Stimulated activated CD8-positive, alpha-beta memory T cell treated with anti-CD3 and anti-CD28 coated beads, Interleukin-7, amount 100 ng/mL, for 1 hour (primary cell): ENCODE data around the gene RAET1E.
"Not testable (repeated sequence)": the region's sequence is repeated elsewhere in the genome, so short reads cannot be mapped to it uniquely, and the experiment has no call there.

Experiments used
- DNase-seq, 2 donors: peaks; one replicate each; pipeline ENCODE4 v3.0.0-alpha.2; 2020; ENCODE audit warnings: low read depth in 2 of 2

The RAET1E gene

DNA sequence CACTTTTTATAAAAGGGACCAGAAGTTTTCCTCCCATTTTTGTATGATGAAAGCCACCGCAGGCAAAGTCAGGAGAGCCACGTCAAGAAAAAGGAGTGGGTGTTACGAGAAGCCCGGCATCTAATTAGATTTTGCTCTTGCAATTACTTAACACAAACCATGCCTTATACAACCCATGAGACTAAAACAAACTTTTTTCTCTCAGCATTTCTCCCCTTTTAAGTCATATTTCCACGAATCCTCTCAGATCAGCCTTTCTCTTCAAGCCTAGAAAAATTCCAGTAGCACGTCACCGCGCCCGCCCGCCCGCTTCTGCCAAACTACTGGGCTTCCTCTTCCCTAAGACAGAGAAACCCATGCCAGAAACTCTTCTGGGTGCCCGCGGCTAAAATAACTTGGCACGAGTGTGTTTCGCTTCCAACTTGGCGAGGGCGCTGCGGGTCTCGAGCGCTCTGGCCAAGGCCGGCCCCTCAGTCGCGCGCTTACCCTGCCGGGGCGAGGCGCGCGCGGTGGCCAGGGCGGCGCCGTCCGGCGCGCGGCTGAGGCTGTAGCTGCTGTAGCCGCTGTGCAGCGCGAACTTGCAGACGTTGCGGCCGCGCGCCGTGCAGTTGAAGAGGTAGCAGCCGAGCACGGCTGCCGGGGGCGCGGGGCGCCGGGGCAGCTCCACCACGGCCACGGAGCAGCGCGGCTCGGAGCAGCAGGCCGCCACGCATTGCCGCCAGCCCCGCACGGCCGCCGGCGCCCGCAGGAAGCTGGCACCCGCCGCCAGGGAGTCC lies 34.8 kb downstream of the RAET1E start:
- DNase-seq: no peak

DNA sequence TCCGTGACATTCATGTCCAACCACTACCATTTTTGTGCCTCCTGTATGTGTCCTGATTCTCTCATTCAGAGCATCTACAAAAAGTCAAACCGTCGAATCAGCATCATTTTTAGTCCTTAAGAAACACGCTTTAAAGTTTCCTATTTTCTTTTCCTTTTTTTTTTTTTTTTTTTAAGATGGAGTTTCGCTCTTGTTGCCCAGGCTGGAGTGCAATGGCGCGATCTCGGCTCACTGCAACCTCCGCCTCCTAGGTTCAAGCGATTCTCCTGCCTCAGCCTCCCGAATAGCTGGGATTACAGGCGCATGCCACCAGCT lies 35.5 kb downstream of the RAET1E start:
- not testable (repeated sequence) for DNase-seq

DNA sequence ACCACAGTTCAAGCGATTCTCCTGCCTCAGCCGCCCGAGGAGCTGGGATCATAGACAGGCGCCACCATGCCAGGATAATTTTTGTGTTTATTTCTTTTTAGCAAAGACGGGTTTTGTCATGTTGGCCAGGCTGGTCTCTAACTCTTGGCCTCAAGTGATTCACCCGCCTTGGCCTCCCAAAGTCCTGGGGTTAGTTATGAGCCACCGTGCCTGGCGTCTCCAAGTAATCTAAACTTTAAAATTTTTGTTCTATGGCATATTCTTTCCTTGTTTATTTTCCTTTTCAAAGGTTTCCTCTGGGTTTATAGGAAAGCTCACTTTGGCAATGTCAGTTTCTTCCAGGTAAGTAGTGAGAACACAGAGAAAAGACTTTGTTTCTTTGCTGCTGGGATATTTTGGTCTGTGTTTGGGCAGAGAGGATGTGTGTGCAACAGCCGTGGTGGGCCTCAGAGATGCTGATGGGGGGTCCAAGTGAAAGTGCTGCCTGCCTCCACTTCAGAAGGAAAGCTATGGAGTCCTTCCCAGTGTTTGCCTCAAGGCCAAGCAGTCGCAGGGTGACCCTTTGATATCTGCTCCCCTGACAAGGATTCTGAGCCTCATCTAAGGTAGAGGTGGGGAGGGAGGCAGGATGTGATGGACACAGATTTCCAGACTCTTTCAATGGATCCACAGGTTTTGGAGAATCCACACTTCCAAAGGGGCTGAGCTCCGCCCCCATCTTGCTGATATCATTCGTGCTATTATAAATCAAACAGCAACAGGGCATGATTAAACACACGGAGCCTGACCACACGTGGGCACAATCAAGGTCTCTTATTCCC lies 36.1 kb downstream of the RAET1E start:
- no peak for DNase-seq

DNA sequence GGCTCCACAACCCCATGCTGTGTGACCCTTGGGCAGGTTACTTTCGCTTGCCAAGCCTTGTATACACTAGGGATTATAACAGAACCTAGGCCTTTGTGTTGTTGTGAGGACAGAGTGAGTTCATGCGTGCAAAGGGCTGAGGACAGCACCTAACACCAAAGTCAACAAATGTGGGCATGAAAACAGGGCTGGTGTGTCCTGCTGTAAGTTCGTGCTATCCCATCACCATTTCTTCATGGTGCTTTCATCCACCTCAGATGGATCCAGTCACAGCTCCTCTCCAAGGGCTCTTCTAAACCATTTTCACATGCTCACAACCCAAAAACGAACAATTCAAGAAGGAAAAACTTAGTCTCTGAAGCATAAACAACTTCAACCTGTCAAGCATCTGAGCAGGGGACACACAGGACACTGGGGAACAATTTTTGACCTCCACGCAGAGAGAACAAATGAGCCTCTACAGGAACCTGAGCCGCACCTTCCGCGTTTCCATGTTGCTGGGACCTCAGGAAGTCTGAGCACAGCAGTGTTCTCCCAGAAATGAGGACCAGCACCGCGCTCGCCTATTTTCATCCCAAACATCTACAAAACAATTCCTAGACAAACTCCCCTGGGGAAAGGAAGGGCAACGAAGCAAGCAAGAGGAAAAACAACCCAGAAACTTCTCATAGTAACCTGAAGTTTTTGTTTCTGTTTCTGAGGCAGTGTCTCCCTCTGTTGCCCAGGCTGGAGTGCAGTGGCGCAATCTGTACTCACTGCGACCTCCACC lies 36.9 kb downstream of the RAET1E start:
- no peak for DNase-seq

DNA sequence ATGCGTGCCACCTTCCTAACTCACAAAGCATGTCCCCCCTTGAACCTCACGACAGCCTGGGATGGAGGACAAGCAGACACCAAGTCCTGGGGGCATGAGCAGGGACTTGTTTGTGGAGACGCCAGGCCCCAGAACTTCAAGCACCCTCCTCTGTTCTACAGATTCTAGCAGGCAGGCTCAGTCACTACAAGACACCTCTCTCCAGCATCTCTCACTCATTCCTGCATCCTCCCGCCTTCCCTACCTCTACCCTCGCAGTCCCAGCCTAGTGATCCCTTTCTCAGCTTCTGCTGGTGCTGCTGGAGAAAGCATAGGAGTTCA lies 37.4 kb downstream of the RAET1E start:
- DNase-seq: no peak

DNA sequence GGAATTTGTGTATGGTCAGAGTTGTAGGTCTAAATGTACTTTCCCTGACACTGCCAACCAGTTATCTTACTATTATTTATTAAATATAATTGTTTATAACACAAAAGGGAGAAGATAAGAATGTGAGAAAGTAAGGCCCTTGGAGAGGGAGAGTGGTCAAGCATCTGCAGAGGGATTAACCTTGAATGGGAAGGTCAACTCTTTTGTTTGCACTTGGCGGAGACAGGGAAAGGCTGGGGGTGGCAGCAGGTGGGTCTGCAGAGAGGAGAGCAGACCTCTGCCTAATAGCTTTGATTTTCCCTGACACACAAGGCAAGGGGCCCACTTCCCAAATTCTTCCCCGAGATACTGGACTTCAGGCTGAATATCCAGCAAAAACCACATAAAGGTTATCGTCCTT lies 38.0 kb downstream of the RAET1E start:
- no peak for DNase-seq

DNA sequence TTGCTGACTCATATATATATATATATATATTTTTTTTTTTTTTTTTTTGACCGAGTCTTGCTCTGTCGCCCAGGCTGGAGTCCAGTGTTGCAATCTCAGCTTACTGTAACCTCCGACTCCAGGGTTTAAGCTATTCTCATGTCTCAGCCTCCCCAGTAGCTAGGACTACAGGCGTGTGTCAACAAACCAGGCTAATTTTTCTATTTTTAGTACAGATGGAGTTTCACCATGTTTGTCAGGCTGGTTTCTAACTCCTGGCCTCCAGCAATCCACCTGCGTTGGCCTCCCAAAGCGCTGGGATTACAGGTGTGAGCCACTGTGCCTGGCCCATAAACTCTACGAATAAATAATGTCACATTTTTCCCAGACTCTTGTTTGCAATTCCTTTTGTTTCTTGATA lies 38.5 kb downstream of the RAET1E start:
- no peak for DNase-seq

DNA sequence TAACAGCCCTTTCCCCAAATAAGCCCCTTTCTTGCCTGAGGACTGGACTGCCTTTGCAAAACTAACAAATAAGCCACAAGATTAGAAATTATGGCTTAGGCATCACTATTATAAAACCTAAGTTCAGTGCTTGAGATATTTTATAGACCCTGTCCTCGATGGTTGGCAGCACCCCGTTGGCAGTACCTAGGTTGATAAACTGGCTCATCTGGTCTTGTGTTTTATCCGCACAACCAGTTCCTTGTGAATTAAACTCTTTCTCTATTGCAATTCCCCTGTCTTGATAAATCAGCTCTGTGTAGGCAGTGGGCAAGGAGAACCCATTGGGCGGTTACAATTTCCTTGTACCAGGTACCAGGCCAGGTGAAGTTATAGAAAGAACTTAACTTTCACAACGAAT lies 40.4 kb downstream of the RAET1E start:
- DNase-seq: no peak

DNA sequence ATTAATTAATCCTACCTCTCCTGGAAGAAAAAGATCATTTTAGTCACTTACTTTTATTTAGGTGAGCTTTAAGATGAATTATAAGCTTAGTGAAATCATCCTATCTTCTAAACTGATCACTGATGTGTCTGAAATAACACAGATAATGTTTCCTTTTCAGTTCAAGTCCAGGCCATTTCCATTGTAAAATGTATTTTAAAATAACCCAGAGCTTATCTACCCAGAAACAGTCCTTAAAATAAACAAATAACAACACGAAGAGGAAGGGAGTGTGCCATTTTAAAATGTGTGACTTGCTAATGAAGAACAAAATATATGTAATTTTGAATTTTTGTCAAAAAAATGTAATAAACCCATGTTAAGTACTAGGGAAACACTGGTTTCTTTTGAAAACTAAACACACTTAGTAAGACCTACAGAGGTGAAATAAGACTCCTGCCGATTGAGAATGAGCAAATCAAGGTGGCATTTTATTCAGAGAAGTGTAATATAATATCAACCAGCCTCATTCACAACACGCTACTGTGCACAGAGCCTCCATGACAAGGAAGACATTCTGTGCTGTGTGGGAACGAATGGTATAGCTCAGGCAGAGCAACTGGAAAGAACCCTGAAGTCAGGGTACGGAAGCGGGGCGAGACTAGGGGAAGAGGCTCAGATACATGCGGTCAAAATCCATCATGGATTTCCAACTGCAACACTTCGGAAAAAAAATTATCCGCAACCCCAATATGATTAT lies 41.5 kb downstream of the RAET1E start:
- no peak for DNase-seq

DNA sequence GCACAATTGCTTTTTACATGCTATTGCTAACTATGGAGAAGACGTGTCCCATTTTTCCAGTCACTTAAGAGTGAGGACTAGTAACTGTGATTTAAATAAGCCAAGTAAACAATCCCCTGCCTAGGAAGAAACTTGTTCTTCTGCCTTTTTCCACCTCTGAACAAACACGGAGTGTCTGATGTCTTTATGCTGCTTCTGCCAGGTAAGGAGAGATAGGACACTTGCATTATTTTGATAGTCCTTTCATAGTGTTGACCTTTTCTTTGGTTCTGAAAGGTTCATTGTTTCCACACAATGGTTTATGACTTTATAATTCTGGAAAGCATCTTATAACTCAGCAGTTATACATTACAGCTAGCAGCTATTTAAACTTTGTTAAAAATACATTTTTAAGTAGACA lies 42.2 kb downstream of the RAET1E start:
- no peak for DNase-seq

DNA sequence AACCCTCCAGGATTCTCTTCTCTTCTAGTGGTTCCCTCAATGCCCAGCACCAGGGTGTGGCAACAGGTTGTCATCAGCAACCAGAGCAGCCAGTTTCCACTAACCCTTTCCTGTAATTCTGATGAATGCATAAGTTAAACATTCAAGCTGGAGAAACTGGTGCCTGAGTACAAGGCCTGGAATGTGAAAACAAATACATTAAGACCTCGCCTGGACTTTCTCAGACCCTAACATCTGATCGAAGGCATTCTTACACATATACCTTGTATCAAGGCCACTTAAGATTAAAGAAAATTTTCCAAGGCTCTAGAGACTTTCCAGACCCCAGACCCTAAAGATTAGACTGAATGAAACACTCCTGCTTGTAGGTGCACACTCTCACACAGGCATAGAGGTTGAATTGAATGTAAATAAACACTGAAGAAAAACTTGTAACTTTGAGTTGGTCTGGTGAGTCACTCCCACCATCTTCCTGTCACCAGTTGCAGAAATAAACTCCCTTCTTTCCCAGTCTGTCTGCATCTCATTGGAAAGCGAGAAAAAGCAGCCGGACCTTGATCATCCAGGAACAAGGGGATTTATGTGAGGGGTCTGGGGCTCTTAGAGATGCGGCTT lies 42.8 kb downstream of the RAET1E start:
- DNase-seq: no peak

DNA sequence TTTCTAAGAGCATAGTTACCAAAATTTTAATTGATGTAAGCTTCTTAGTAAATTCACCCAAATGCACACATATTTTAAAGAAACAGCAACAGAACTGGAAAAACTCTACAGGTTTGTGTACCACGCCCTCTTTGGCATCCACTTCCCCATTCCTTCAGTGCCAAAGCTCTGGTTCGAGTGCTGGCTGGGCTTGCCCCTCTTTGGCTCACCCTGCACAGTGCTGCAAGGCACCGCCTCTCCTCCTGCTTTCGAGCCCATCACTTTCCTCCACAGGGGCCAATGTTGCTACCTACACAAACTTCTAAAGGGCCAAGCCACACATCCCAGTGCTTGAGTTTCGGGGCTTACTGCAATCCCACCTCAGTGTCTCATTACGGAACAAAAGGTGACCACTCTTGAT lies 43.4 kb downstream of the RAET1E start:
- DNase-seq: no peak

DNA sequence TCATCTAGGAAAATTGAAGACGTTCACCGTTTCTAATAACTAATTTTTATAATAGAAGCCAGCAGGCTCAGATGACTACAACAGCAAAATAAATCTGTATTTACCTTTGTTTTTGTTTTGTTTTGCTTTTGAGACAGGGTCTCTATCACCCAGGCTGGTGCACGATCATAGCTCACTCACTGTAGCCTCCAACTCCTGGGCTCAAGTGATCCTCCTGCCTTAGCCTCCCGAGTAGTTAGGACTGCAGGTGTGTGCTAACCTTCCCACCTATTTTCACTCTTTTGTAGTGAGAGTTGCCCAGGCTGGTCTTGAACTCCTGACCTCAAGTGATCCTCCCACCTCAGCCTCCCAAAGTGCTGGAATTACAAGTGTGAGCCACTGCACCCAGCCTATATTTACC lies 43.9 kb downstream of the RAET1E start:
- DNase-seq: not testable (repeated sequence)

DNA sequence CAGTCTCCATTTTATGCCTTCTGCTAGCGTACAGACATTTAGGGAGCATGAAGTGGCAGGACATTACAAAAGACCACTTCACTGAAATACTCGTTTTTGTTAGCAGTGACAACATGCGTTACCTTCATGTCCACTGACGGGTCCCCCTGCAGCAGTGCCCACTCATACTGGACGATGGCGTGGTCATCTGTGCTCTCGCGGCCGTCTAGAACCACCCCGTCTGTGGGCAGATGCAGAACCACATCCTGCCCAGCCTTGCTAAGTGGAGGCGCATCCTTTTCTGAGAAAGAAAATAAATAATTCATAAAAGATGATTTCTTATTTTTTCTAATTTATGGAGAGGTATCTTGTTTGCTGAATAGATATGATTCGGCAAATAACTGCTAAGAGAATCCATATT lies 45.0 kb downstream of the RAET1E start:
- no peak for DNase-seq

DNA sequence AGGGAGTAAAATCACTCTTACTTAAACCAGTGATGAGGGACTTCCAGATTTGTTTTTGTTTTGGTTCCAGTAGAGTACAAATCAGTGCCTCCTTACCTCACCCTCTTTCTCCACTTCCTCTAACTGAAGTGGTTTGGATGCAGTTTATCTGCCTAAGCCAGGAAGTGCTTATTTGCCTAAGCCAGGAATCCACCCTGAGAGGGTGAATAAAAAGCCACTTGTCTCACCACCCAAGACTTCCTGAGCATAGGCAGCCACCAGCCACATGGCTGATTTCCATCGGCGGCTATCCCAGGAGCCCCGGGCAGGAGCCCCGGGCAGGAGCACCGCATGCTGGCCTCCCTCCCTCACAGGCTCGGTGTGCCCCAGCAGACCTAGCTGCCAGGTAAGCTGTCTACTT lies 45.7 kb downstream of the RAET1E start:
- DNase-seq: no peak

DNA sequence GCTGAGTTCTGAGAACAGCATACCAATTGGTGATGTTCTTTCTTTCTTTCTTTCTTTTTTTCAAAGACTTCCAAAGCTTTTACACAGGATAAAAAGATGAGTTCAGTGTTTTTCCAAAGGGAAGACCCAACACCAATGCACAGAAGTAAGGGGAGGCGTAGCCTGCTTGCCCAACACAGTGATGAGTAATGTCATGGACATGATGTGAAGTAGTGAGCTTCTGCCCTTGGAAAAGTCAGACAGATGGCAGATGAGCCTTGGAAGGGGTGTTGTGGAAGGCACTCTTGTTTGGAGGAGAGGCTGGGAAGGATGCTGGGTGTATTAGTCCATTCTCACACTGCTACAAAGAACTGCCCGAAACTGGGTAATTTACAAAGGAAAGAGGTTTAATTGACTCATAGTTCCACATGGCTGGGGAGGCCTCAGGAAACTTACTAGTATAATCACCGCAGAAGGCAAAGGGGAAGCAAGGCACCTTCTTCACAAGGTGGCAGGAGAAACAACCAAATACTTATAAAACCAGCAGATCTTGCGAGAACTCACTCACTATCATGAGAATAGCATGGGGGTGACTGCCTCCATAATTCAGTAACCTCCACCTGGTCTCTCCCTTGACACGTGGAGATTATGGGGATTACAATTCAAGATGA lies 46.3 kb downstream of the RAET1E start:
- no peak for DNase-seq

DNA sequence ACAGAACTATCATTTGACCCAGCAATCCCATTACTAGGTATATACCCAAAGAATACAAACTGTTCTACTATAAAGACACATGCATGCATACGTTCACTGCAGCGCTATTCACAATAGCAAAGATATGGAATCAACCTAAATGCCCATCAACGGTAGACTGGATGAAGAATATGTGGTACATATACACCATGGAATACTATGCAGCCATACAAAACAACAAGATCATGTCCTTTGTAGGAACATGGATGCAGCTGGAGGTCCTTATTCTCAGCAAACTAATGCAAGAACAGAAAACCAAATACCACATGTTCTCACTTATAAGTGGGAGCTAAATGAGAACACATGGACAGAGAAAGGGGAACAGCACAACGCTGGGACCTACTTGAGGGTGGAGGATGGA lies 49.6 kb downstream of the RAET1E start:
- not testable (repeated sequence) for DNase-seq
